Panc1 (cell line): ENCODE measurements around the gene MIR17HG. TPM values are rescaled to one million over a fixed set of nuclear protein-coding genes. Genes with fewer than 3 reads are reported as not detected.
A peak's percentile ranks its signal among the peaks of the same experiment; 100 is the strongest.

ENCODE experiments used
- ATAC-seq: fragments of 200-7000 bp; cut with Tn5 transposase; 2 replicates; pipeline ENCODE4 v1.9.1; 2020; ENCODE audit warnings: mild to moderate bottlenecking, moderate library complexity
- BruUV-seq: library from RNA; stranded (reverse); fragments of 400-500 nt; replicated peaks from 2 replicates; lab custom pipeline; 2021; lab: Mats Ljungman, UMichigan
- CTCF ChIA-PET: fragments of 300-600 bp; sonication (Branson Sonifier 250); formaldehyde crosslinking; loops from one replicate; lab custom pipeline; 2022; ENCODE audit warnings: antibody characterized with exemption; lab: Charles Lee
- POLR2A ChIA-PET: fragments of 300-600 bp; sonication (Branson Sonifier 250); formaldehyde crosslinking; loops from one replicate; lab custom pipeline; 2022; ENCODE audit warnings: antibody characterized with exemption; lab: Charles Lee
- DNase-seq: peaks from one replicate; pipeline ENCODE4 v3.0.0-alpha.2; 2010; ENCODE audit warnings: low read depth, low spot score
- H3K27ac ChIP-seq: 2 replicates; pipeline ENCODE4 v1.5.1; 2011; ENCODE audit warnings: mild to moderate bottlenecking, low read length, inconsistent platforms
- H3K27me3 ChIP-seq: fragments of 200-500 bp; sonication (Bioruptor generic); 2 replicates; pipeline ENCODE4 v1.6.0; 2014; ENCODE audit warnings: low read length, inconsistent platforms; ENCODE audit not compliant: control insufficient read depth, insufficient read depth
- H3K36me3 ChIP-seq: fragments of 200-500 bp; sonication (Bioruptor generic); 2 replicates; pipeline ENCODE4 v1.5.1; 2014; ENCODE audit warnings: inconsistent platforms, mild to moderate bottlenecking, low read length, moderate library complexity; ENCODE audit not compliant: control insufficient read depth, insufficient read depth
- H3K4me1 ChIP-seq: 2 replicates; pipeline ENCODE4 v1.5.1; 2011; ENCODE audit warnings: inconsistent platforms, mild to moderate bottlenecking, low read length, moderate library complexity; ENCODE audit not compliant: control insufficient read depth, insufficient read depth
- H3K4me3 ChIP-seq, 2 experiments: 2 replicates each; pipeline ENCODE4 v1.5.1; 2011 to 2012; ENCODE audit warnings: low read depth in 2 of 2, low read length in 2 of 2, mild to moderate bottlenecking in 2 of 2, inconsistent platforms in 1 of 2, moderate library complexity in 1 of 2
- H3K9me3 ChIP-seq: fragments of 200-500 bp; sonication (Bioruptor generic); 2 replicates; pipeline ENCODE4 v1.5.1; 2014; ENCODE audit warnings: low read depth, mild to moderate bottlenecking, inconsistent platforms, low read length, moderate library complexity; ENCODE audit not compliant: control insufficient read depth, insufficient read depth
- POLR2AphosphoS5 ChIP-seq: IDR thresholded peaks from 2 replicates; pipeline ENCODE4 v1.6.1; 2012; ENCODE audit warnings: mild to moderate bottlenecking, low read depth, low read length, moderate library complexity
- SIN3A ChIP-seq: IDR thresholded peaks from 2 replicates; pipeline ENCODE4 v1.6.1; 2012; ENCODE audit warnings: low read depth, mild to moderate bottlenecking, low read length, moderate library complexity, borderline replicate concordance; ENCODE audit not compliant: insufficient read depth
- TCF7L2 ChIP-seq: IDR thresholded peaks from 2 replicates; pipeline ENCODE4 v1.6.1; 2011; ENCODE audit warnings: mild to moderate bottlenecking, low read depth, low read length, inconsistent platforms
- in situ Hi-C: cut with HindIII; loops from 2 replicates; pipeline ENCODE4 v1.10.0; 2016; ENCODE audit warnings: low sequenced_read_pairs, low pct_unique_long_range_greater_than_20kb
- intact Hi-C: fragments of 100-400 bp; cut with micrococcal nuclease; formaldehyde crosslinking; loops from one replicate; pipeline ENCODE4 v1.10.0; 2022; ENCODE audit not compliant: unreplicated experiment
- total RNA-seq: library from RNA; stranded (reverse); gene quantifications from one replicate; pipeline ENCODE4 v1.2.1, GENCODE V29; 2021; ENCODE audit not compliant: unreplicated experiment
- TF ChIP-seq, protein P1 (sequence below): fragments of 450-650 bp; IDR thresholded peaks from 2 replicates; pipeline ENCODE4 v1.5.1; 2017; ENCODE audit warnings: mild to moderate bottlenecking
- TF ChIP-seq, protein P2 (sequence below), 2 experiments: IDR thresholded peaks; 2 replicates each; pipeline ENCODE4 v1.6.1; 2011 to 2012; ENCODE audit warnings: low read depth in 2 of 2, control low read depth in 1 of 2, low read length in 1 of 2, mild to moderate bottlenecking in 1 of 2, moderate library complexity in 1 of 2; ENCODE audit not compliant: insufficient read depth in 1 of 2

MIR17HG gene
- total RNA-seq, 1 experiment from 2014 or later = 3.1 TPM

DNA sequence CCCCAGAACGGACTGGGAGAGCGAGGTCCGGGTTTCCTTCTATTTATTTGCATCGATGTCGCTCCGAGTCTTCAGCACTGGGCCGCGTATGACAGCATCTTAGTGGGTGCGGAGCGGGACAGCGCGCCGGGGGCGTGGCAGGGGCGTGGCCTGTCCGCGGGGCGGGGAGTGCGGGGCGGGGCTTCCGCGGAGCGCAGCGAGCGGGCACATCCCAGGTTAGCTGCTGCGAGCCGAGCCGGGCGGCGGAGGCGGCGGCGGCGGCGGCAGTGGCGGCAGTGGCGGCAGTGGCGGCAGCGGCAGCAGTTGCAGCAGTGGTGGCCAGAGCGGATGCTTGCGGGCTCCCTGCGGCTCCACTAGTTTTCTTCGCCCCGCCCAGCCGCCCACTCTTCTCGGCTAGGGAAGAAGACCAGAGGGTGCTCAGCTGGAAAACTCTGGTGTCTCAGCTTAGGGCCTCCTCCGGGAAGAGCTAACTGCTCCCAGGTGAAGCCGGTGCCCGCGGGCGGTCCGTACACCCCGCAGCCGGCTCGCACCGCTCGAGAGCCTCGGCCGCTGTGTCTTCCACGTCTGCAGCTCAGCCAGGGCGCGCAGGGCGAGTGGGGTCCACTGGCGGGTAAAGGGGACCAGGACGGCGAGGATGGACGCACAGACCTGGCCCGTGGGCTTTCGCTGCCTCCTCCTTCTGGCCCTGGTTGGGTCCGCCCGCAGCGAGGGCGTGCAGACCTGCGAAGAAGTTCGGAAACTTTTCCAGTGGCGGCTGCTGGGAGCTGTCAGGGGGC is 51.1 kb downstream of the MIR17HG start, which contains the start of gene GPC5:
Gene GPC5, plus strand, starts transcription at position 209 of the 776 bp plus-strand sequence.
- Histone ChIP-seq H3K9me3 (no peaks in the 10 kb centered on the region), H3K36me3 (no peaks in the 10 kb centered on the region), H3K27ac (no peak within 1 kb of the TSS), H3K4me3 (peak within 1 kb of the TSS; percentile 36 to 45), H3K27me3 (peaks cover 11% of the 10 kb centered on the region), H3K4me1 (no peaks in the 10 kb centered on the region)
- DNase-seq (no peak), ATAC-seq (peak; percentile 99)
- TF ChIP-seq POLR2AphosphoS5 (no peak), TCF7L2 (no peak), SIN3A (no peak)
- TF ChIP-seq, protein P1, sequence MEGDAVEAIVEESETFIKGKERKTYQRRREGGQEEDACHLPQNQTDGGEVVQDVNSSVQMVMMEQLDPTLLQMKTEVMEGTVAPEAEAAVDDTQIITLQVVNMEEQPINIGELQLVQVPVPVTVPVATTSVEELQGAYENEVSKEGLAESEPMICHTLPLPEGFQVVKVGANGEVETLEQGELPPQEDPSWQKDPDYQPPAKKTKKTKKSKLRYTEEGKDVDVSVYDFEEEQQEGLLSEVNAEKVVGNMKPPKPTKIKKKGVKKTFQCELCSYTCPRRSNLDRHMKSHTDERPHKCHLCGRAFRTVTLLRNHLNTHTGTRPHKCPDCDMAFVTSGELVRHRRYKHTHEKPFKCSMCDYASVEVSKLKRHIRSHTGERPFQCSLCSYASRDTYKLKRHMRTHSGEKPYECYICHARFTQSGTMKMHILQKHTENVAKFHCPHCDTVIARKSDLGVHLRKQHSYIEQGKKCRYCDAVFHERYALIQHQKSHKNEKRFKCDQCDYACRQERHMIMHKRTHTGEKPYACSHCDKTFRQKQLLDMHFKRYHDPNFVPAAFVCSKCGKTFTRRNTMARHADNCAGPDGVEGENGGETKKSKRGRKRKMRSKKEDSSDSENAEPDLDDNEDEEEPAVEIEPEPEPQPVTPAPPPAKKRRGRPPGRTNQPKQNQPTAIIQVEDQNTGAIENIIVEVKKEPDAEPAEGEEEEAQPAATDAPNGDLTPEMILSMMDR = no peak
- TF ChIP-seq, protein P2, sequence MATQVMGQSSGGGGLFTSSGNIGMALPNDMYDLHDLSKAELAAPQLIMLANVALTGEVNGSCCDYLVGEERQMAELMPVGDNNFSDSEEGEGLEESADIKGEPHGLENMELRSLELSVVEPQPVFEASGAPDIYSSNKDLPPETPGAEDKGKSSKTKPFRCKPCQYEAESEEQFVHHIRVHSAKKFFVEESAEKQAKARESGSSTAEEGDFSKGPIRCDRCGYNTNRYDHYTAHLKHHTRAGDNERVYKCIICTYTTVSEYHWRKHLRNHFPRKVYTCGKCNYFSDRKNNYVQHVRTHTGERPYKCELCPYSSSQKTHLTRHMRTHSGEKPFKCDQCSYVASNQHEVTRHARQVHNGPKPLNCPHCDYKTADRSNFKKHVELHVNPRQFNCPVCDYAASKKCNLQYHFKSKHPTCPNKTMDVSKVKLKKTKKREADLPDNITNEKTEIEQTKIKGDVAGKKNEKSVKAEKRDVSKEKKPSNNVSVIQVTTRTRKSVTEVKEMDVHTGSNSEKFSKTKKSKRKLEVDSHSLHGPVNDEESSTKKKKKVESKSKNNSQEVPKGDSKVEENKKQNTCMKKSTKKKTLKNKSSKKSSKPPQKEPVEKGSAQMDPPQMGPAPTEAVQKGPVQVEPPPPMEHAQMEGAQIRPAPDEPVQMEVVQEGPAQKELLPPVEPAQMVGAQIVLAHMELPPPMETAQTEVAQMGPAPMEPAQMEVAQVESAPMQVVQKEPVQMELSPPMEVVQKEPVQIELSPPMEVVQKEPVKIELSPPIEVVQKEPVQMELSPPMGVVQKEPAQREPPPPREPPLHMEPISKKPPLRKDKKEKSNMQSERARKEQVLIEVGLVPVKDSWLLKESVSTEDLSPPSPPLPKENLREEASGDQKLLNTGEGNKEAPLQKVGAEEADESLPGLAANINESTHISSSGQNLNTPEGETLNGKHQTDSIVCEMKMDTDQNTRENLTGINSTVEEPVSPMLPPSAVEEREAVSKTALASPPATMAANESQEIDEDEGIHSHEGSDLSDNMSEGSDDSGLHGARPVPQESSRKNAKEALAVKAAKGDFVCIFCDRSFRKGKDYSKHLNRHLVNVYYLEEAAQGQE (IDR thresholded peaks at IDR 0.05; ENCODE audit: insufficient read depth in 1 of 2, low read depth in 2 of 2, low read length in 1 of 2) = no peak
- no TSS peak for BruUV-seq
- POLR2A ChIA-PET = no interaction called here
- intact Hi-C loops (no loop called here), in situ Hi-C loops (no loop called here)
- CTCF ChIA-PET = no interaction called here

DNA sequence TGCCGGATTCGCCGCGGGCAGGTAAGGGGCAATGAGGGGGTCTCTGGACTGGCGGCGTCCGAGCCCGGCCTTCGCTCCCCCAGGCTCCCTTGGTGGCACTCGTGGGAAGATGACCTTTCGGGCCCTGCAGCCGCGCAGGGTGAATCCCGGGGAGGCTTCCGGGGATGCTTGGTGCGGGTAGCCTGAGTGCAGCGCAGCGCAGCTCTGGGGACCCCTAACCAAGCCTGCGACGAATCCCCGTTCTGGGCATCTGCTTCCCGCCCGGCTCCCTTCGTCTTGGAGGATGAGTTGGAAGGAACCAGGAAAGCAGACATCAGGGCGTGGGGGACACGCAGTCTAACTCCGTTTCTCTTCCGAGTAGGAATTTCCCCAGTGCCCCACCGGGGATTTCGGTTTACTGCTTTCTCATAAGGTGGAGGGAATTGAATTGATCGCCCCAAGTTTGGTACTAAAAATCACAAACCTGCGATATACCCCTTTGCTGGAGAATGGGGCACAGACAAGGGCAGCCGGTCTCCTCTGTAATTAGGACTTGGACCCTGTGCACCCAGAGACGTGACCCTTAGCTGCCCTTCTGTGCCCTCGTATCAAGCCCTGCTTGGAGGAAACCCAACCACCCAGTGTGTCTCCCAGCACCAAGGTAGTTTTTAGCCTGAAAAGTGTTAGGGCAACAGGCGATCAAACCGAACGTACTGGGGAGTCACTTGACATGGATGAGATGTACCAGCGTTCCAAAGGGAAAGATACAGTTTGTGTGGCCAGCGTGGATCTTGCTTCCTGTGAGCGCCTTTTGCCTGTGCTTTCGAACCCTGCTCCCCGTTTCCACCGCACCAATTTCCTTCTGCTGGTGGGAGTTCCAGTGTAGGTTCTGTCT is 51.9 kb downstream of the MIR17HG start:
- Histone ChIP-seq H3K9me3 (no peaks in the 10 kb centered on the region), H3K27ac (no peak overlapping the region), H3K27me3 (peaks cover 11% of the 10 kb centered on the region), H3K4me3 (peak overlapping the region in 1 of 2 experiments; percentile 45; a peak in 3 of 4 replicates), H3K36me3 (no peaks in the 10 kb centered on the region), H3K4me1 (no peaks in the 10 kb centered on the region)
- ATAC-seq (no peak), DNase-seq (no peak)
- ChIA-PET POLR2A (interaction anchor here (0.6 kb wide), 1 partner anchor 291 kb away, joined by 3 read pairs; no protein-coding TSS in a partner anchor), CTCF (no interaction called here)
- BruUV-seq = no TSS peak
- intact Hi-C loops (no loop called here), in situ Hi-C loops (no loop called here)
- TF ChIP-seq SIN3A (no peak), POLR2AphosphoS5 (no peak), TCF7L2 (no peak)
- TF ChIP-seq, protein P2 (IDR thresholded peaks at IDR 0.05; ENCODE audit: insufficient read depth in 1 of 2, low read depth in 2 of 2, low read length in 1 of 2) = no peak
- TF ChIP-seq, protein P1 = no peak
